Neural cell (in vitro differentiated cells): ENCODE data around the gene PARL.

ENCODE experiments used
- POLR2AphosphoS5 ChIP-seq: IDR thresholded peaks from 2 replicates; pipeline ENCODE4 v1.6.1; 2012
- TAF1 ChIP-seq: IDR thresholded peaks from 2 replicates; pipeline ENCODE4 v1.6.1; 2012; ENCODE audit warnings: low read depth
- TF ChIP-seq, protein P1 (sequence below): fragments of 450-650 bp; IDR thresholded peaks from 2 replicates; pipeline ENCODE4 v1.5.1; 2014; ENCODE audit warnings: antibody characterized with exemption, mild to moderate bottlenecking, moderate library complexity; ENCODE audit not compliant: poor library complexity, severe bottlenecking
- TF ChIP-seq, protein P2 (sequence below): IDR thresholded peaks from 2 replicates; pipeline ENCODE4 v1.6.1; 2012; ENCODE audit warnings: borderline replicate concordance

DNA sequence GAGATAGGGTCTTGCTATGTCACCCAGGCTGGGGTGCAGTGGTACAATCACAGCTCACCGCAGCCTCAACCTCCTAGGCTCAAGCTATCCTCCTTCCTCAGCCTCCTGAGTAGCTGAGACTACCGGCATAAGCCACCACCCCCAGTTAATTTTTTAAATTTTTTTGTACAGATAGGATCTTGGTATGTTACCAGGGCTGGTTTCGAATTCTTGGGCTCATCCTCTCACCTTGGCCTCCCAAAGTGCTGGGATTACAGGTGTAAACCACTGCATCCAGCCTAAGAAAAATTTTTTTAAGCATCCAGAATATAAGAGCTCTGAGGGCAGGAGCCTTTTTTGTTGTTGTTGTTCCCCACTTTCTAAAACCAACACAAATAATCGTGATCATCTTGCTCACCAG, 44.9 kb downstream of the PARL start:
- TF ChIP-seq POLR2AphosphoS5 (no peak), TAF1 (no peak)
- TF ChIP-seq, protein P1, sequence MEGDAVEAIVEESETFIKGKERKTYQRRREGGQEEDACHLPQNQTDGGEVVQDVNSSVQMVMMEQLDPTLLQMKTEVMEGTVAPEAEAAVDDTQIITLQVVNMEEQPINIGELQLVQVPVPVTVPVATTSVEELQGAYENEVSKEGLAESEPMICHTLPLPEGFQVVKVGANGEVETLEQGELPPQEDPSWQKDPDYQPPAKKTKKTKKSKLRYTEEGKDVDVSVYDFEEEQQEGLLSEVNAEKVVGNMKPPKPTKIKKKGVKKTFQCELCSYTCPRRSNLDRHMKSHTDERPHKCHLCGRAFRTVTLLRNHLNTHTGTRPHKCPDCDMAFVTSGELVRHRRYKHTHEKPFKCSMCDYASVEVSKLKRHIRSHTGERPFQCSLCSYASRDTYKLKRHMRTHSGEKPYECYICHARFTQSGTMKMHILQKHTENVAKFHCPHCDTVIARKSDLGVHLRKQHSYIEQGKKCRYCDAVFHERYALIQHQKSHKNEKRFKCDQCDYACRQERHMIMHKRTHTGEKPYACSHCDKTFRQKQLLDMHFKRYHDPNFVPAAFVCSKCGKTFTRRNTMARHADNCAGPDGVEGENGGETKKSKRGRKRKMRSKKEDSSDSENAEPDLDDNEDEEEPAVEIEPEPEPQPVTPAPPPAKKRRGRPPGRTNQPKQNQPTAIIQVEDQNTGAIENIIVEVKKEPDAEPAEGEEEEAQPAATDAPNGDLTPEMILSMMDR: no peak
- TF ChIP-seq, protein P2, sequence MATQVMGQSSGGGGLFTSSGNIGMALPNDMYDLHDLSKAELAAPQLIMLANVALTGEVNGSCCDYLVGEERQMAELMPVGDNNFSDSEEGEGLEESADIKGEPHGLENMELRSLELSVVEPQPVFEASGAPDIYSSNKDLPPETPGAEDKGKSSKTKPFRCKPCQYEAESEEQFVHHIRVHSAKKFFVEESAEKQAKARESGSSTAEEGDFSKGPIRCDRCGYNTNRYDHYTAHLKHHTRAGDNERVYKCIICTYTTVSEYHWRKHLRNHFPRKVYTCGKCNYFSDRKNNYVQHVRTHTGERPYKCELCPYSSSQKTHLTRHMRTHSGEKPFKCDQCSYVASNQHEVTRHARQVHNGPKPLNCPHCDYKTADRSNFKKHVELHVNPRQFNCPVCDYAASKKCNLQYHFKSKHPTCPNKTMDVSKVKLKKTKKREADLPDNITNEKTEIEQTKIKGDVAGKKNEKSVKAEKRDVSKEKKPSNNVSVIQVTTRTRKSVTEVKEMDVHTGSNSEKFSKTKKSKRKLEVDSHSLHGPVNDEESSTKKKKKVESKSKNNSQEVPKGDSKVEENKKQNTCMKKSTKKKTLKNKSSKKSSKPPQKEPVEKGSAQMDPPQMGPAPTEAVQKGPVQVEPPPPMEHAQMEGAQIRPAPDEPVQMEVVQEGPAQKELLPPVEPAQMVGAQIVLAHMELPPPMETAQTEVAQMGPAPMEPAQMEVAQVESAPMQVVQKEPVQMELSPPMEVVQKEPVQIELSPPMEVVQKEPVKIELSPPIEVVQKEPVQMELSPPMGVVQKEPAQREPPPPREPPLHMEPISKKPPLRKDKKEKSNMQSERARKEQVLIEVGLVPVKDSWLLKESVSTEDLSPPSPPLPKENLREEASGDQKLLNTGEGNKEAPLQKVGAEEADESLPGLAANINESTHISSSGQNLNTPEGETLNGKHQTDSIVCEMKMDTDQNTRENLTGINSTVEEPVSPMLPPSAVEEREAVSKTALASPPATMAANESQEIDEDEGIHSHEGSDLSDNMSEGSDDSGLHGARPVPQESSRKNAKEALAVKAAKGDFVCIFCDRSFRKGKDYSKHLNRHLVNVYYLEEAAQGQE: no peak
